NB4 (cell line): Measurements from ENCODE around the gene MST1.

Experiments
- POLR2A ChIP-seq: IDR thresholded peaks from 2 replicates; pipeline ENCODE4 v1.6.1; 2011; ENCODE audit warnings: mild to moderate bottlenecking; ENCODE audit not compliant: insufficient read length; ENCODE audit errors: extremely low read depth
- TF ChIP-seq, protein P1 (sequence below): IDR thresholded peaks from one replicate; pipeline ENCODE4 v1.5.1; 2012; ENCODE audit warnings: low read depth, low read length

DNA sequence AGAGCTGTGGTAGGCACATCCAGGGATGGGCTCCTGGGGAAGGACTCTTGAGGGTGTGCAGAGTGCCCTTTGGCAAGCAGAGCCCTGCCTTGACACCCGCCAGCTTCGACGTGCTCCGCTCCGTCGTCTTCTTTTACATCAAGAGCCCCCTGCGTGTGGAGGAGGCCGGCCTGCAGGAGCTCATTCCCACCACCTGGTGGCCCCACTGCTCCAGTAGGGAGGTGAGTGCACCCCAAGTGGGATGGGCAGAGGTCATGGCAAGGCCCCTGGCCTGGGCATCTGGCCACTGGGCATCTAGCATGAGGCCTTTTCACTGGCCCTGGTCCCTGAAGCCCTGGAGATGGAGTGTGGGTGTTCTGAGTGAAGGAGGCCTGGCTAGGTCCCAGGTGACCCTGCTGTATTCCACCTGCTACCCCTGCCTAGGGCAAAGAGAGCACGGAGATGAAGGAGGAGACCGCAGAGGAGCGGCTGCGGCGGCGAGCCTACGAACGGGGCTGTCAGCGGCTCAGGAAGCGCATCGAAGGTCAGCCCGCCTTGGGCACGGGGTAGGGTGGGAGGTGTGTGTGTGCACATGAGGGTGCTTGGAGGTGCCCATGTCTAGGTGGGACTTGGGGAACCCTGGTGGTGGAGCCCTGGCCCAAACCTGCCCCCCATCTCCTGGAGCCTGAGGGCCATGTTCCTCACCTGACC lies 12.3 kb upstream of the MST1 start:
- no peak for TF ChIP-seq POLR2A
- TF ChIP-seq, protein P1, sequence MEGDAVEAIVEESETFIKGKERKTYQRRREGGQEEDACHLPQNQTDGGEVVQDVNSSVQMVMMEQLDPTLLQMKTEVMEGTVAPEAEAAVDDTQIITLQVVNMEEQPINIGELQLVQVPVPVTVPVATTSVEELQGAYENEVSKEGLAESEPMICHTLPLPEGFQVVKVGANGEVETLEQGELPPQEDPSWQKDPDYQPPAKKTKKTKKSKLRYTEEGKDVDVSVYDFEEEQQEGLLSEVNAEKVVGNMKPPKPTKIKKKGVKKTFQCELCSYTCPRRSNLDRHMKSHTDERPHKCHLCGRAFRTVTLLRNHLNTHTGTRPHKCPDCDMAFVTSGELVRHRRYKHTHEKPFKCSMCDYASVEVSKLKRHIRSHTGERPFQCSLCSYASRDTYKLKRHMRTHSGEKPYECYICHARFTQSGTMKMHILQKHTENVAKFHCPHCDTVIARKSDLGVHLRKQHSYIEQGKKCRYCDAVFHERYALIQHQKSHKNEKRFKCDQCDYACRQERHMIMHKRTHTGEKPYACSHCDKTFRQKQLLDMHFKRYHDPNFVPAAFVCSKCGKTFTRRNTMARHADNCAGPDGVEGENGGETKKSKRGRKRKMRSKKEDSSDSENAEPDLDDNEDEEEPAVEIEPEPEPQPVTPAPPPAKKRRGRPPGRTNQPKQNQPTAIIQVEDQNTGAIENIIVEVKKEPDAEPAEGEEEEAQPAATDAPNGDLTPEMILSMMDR = peak; percentile 38
